Measurements from ENCODE around the gene ASF1B.

- TF ChIP-seq CTCF (IDR thresholded peaks at IDR 0.05 in 2 of 3, conservative IDR thresholded peaks at IDR 0.05 in 1 of 3; ENCODE audit: borderline replicate concordance in 1 of 3, insufficient read depth in 1 of 3, low read depth in 2 of 3, low read length in 2 of 3): no peak
- TF ChIP-seq POLR2AphosphoS5 (IDR thresholded peaks at IDR 0.05; ENCODE audit: low read depth, low read length): no peak
- TF ChIP-seq CBX3 (IDR thresholded peaks at IDR 0.05; ENCODE audit: low read depth): no peak
- TF ChIP-seq ZBTB33 (IDR thresholded peaks at IDR 0.05; ENCODE audit: extremely low read depth, insufficient replicate concordance, low read length): no peak
- no peak for TF ChIP-seq ZFX (IDR thresholded peaks at IDR 0.05)
- no peak for TF ChIP-seq EZH2phosphoT487 (IDR thresholded peaks at IDR 0.05; ENCODE audit: borderline replicate concordance)
- no peak for TF ChIP-seq SIN3A (IDR thresholded peaks at IDR 0.05; ENCODE audit: low read depth)
- TF ChIP-seq EZH2 (IDR thresholded peaks at IDR 0.05): no peak
- TF ChIP-seq ATF3 (IDR thresholded peaks at IDR 0.05): no peak
- TF ChIP-seq TCF7L2 (IDR thresholded peaks at IDR 0.05; ENCODE audit: borderline replicate concordance, extremely low read depth, insufficient read depth, insufficient read length): no peak
- no peak for TF ChIP-seq ZNF274 (IDR thresholded peaks at IDR 0.05; ENCODE audit: low read depth, low read length)
Observed at GRCh38 chr19:14107581-14108461, 28.6 kb downstream of the ASF1B start.

Measured in HCT116 (cell line).